Measurements from ENCODE around the gene CYSTM1.

Gene CYSTM1

DNA sequence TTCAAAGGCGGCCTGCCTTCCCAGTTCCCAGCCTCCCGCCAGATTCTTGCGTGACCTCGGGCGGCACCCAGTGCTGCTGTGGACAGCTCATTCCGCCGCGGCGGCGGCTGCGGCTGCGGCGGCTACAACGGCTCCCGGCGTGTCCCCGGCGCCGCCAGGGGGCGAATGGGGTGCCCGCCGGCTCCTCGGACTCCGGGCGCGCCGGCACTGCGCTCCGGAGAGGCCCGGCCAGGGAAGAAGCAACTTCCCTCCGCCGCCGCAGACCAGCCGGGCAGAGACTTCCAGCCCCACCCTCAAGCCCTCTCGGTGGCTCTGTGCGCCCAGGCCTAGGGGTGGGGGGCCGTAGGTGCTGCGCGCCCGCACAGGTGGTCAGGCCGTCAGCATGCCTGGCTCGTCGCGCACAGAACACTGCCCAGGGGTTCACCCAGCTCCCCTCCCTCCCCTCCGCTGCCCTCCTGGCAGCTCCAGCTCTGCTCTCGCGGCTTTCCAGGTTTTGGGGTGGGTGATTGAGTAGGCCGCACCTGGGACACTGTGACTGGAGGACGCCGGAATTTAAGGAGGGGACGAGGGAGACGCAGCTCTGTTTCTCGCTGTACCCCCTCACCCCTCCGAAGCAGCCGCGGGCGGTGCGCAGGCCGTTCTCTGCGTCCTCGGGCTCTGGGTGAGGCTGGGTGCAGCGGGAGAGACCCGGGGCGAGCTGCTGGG is 29.0 kb upstream of the CYSTM1 start:
- TF ChIP-seq, protein P1, sequence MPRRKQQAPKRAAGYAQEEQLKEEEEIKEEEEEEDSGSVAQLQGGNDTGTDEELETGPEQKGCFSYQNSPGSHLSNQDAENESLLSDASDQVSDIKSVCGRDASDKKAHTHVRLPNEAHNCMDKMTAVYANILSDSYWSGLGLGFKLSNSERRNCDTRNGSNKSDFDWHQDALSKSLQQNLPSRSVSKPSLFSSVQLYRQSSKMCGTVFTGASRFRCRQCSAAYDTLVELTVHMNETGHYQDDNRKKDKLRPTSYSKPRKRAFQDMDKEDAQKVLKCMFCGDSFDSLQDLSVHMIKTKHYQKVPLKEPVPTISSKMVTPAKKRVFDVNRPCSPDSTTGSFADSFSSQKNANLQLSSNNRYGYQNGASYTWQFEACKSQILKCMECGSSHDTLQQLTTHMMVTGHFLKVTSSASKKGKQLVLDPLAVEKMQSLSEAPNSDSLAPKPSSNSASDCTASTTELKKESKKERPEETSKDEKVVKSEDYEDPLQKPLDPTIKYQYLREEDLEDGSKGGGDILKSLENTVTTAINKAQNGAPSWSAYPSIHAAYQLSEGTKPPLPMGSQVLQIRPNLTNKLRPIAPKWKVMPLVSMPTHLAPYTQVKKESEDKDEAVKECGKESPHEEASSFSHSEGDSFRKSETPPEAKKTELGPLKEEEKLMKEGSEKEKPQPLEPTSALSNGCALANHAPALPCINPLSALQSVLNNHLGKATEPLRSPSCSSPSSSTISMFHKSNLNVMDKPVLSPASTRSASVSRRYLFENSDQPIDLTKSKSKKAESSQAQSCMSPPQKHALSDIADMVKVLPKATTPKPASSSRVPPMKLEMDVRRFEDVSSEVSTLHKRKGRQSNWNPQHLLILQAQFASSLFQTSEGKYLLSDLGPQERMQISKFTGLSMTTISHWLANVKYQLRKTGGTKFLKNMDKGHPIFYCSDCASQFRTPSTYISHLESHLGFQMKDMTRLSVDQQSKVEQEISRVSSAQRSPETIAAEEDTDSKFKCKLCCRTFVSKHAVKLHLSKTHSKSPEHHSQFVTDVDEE (CRISPR knock-in tag; IDR thresholded peaks at IDR 0.05), result no peak
- no peak for TF ChIP-seq SNAI2 (CRISPR knock-in tag; IDR thresholded peaks at IDR 0.05)
- peak; percentile 95 for ATAC-seq

DNA sequence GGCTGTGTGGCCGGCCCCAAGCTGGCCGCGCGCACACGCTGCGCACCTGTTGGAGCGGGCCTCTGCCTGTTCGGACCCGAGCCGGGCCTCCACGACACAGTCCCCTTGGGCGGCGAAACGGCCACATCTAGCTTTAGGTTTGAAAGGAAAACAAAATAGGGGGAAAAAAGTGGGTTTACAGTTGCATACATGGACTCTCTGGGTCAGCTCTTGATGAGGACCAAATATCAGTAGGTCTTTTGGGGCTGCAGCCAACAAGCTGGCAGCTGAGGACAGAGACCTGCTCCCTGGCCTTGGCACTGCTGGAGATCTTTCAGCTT is 28.5 kb upstream of the CYSTM1 start:
- ATAC-seq, result no peak
- TF ChIP-seq CSDC2 (CRISPR knock-in tag; IDR thresholded peaks at IDR 0.05), result no peak
- TF ChIP-seq ESRRG (CRISPR knock-in tag; IDR thresholded peaks at IDR 0.05), result no peak
- no peak for TF ChIP-seq ZC3H10 (CRISPR knock-in tag; IDR thresholded peaks at IDR 0.05)
- TF ChIP-seq ARNTL (CRISPR knock-in tag; IDR thresholded peaks at IDR 0.05; ENCODE audit: borderline replicate concordance, low read depth), result no peak
- no peak for TF ChIP-seq ZFP30 (CRISPR knock-in tag; IDR thresholded peaks at IDR 0.05)
- no peak for TF ChIP-seq BACH2 (CRISPR knock-in tag; IDR thresholded peaks at IDR 0.05; ENCODE audit: borderline replicate concordance)
- no peak for TF ChIP-seq ZNF8 (CRISPR knock-in tag; IDR thresholded peaks at IDR 0.05)
- TF ChIP-seq GLIS3 (CRISPR knock-in tag; IDR thresholded peaks at IDR 0.05), result no peak
- TF ChIP-seq, protein P1 (CRISPR knock-in tag; IDR thresholded peaks at IDR 0.05), result no peak
- no peak for TF ChIP-seq ZNF565 (CRISPR knock-in tag; conservative IDR thresholded peaks at IDR 0.05; ENCODE audit: low read depth)
- TF ChIP-seq, protein P2, sequence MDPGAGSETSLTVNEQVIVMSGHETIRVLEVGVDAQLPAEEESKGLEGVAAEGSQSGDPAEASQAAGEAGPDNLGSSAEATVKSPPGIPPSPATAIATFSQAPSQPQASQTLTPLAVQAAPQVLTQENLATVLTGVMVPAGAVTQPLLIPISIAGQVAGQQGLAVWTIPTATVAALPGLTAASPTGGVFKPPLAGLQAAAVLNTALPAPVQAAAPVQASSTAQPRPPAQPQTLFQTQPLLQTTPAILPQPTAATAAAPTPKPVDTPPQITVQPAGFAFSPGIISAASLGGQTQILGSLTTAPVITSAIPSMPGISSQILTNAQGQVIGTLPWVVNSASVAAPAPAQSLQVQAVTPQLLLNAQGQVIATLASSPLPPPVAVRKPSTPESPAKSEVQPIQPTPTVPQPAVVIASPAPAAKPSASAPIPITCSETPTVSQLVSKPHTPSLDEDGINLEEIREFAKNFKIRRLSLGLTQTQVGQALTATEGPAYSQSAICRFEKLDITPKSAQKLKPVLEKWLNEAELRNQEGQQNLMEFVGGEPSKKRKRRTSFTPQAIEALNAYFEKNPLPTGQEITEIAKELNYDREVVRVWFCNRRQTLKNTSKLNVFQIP (CRISPR knock-in tag; IDR thresholded peaks at IDR 0.05; ENCODE audit: borderline replicate concordance, low read depth), result no peak
- TF ChIP-seq, protein P3, sequence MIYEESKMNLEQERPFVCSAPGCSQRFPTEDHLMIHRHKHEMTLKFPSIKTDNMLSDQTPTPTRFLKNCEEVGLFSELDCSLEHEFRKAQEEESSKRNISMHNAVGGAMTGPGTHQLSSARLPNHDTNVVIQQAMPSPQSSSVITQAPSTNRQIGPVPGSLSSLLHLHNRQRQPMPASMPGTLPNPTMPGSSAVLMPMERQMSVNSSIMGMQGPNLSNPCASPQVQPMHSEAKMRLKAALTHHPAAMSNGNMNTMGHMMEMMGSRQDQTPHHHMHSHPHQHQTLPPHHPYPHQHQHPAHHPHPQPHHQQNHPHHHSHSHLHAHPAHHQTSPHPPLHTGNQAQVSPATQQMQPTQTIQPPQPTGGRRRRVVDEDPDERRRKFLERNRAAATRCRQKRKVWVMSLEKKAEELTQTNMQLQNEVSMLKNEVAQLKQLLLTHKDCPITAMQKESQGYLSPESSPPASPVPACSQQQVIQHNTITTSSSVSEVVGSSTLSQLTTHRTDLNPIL (CRISPR knock-in tag; IDR thresholded peaks at IDR 0.05; ENCODE audit: low read depth), result no peak
- TF ChIP-seq PATZ1 (CRISPR knock-in tag; IDR thresholded peaks at IDR 0.05; ENCODE audit: borderline replicate concordance), result no peak
- TF ChIP-seq PPARA (CRISPR knock-in tag; IDR thresholded peaks at IDR 0.05; ENCODE audit: borderline replicate concordance), result no peak
- no peak for TF ChIP-seq TOX (CRISPR knock-in tag; IDR thresholded peaks at IDR 0.05; ENCODE audit: borderline replicate concordance)
- no peak for TF ChIP-seq SNAI2 (CRISPR knock-in tag; IDR thresholded peaks at IDR 0.05)
- TF ChIP-seq, protein P4, sequence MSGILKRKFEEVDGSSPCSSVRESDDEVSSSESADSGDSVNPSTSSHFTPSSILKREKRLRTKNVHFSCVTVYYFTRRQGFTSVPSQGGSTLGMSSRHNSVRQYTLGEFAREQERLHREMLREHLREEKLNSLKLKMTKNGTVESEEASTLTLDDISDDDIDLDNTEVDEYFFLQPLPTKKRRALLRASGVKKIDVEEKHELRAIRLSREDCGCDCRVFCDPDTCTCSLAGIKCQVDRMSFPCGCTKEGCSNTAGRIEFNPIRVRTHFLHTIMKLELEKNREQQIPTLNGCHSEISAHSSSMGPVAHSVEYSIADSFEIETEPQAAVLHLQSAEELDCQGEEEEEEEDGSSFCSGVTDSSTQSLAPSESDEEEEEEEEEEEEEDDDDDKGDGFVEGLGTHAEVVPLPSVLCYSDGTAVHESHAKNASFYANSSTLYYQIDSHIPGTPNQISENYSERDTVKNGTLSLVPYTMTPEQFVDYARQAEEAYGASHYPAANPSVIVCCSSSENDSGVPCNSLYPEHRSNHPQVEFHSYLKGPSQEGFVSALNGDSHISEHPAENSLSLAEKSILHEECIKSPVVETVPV (CRISPR knock-in tag; IDR thresholded peaks at IDR 0.05), result no peak
